ENCODE results near the gene OMA1.

Gene OMA1

GRCh38 chr1:58591806-58592205 is 45.3 kb upstream of the OMA1 start:
- no peak for ATAC-seq
- TF ChIP-seq CREB5 (CRISPR knock-in tag; IDR thresholded peaks at IDR 0.05; ENCODE audit: low read depth): no peak
- TF ChIP-seq BACH2 (CRISPR knock-in tag; IDR thresholded peaks at IDR 0.05; ENCODE audit: borderline replicate concordance): no peak
- TF ChIP-seq ISL1 (CRISPR knock-in tag; IDR thresholded peaks at IDR 0.05): no peak
- no peak for TF ChIP-seq CSDC2 (CRISPR knock-in tag; IDR thresholded peaks at IDR 0.05)
- no peak for TF ChIP-seq ZNF70 (CRISPR knock-in tag; IDR thresholded peaks at IDR 0.05)
- no peak for TF ChIP-seq ARNTL (CRISPR knock-in tag; IDR thresholded peaks at IDR 0.05; ENCODE audit: borderline replicate concordance, low read depth)
- TF ChIP-seq GLIS3 (CRISPR knock-in tag; IDR thresholded peaks at IDR 0.05): no peak
- no peak for TF ChIP-seq ESRRG (CRISPR knock-in tag; IDR thresholded peaks at IDR 0.05)
- no peak for TF ChIP-seq ZNF8 (CRISPR knock-in tag; IDR thresholded peaks at IDR 0.05)
- TF ChIP-seq RARB (CRISPR knock-in tag; IDR thresholded peaks at IDR 0.05): no peak
- no peak for TF ChIP-seq ZNF565 (CRISPR knock-in tag; conservative IDR thresholded peaks at IDR 0.05; ENCODE audit: low read depth)
- no peak for TF ChIP-seq PPARA (CRISPR knock-in tag; IDR thresholded peaks at IDR 0.05; ENCODE audit: borderline replicate concordance)
- TF ChIP-seq ZFP30 (CRISPR knock-in tag; IDR thresholded peaks at IDR 0.05): no peak

DNA sequence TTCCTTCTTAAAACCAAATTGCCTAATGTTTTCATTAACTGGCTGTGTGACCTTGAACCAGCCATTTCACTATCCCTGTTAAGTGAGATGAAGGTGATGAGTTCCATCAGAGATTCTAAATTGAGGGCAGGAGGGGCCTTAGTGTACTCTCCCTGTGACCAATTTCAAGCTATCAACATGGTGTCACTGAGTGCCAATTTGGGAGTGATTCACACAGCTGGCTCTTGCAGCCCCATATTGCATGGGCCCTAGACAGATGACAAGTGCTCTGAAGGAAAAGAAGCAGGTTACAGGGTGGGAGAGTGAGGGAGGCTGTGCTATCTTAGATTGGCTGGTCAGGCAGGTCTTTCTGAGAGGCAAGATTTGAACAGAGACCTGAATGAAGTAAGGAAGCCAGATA is 43.5 kb upstream of the OMA1 start:
- no peak for ATAC-seq
- no peak for TF ChIP-seq TOX (CRISPR knock-in tag; IDR thresholded peaks at IDR 0.05; ENCODE audit: borderline replicate concordance)
- TF ChIP-seq, protein P1, sequence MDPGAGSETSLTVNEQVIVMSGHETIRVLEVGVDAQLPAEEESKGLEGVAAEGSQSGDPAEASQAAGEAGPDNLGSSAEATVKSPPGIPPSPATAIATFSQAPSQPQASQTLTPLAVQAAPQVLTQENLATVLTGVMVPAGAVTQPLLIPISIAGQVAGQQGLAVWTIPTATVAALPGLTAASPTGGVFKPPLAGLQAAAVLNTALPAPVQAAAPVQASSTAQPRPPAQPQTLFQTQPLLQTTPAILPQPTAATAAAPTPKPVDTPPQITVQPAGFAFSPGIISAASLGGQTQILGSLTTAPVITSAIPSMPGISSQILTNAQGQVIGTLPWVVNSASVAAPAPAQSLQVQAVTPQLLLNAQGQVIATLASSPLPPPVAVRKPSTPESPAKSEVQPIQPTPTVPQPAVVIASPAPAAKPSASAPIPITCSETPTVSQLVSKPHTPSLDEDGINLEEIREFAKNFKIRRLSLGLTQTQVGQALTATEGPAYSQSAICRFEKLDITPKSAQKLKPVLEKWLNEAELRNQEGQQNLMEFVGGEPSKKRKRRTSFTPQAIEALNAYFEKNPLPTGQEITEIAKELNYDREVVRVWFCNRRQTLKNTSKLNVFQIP (CRISPR knock-in tag; IDR thresholded peaks at IDR 0.05; ENCODE audit: borderline replicate concordance, low read depth): no peak
- no peak for TF ChIP-seq CSDC2 (CRISPR knock-in tag; IDR thresholded peaks at IDR 0.05)
- no peak for TF ChIP-seq PATZ1 (CRISPR knock-in tag; IDR thresholded peaks at IDR 0.05; ENCODE audit: borderline replicate concordance)
- no peak for TF ChIP-seq ZFP3 (CRISPR knock-in tag; IDR thresholded peaks at IDR 0.05)
- TF ChIP-seq, protein P2, sequence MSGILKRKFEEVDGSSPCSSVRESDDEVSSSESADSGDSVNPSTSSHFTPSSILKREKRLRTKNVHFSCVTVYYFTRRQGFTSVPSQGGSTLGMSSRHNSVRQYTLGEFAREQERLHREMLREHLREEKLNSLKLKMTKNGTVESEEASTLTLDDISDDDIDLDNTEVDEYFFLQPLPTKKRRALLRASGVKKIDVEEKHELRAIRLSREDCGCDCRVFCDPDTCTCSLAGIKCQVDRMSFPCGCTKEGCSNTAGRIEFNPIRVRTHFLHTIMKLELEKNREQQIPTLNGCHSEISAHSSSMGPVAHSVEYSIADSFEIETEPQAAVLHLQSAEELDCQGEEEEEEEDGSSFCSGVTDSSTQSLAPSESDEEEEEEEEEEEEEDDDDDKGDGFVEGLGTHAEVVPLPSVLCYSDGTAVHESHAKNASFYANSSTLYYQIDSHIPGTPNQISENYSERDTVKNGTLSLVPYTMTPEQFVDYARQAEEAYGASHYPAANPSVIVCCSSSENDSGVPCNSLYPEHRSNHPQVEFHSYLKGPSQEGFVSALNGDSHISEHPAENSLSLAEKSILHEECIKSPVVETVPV (CRISPR knock-in tag; IDR thresholded peaks at IDR 0.05): no peak
- TF ChIP-seq, protein P3, sequence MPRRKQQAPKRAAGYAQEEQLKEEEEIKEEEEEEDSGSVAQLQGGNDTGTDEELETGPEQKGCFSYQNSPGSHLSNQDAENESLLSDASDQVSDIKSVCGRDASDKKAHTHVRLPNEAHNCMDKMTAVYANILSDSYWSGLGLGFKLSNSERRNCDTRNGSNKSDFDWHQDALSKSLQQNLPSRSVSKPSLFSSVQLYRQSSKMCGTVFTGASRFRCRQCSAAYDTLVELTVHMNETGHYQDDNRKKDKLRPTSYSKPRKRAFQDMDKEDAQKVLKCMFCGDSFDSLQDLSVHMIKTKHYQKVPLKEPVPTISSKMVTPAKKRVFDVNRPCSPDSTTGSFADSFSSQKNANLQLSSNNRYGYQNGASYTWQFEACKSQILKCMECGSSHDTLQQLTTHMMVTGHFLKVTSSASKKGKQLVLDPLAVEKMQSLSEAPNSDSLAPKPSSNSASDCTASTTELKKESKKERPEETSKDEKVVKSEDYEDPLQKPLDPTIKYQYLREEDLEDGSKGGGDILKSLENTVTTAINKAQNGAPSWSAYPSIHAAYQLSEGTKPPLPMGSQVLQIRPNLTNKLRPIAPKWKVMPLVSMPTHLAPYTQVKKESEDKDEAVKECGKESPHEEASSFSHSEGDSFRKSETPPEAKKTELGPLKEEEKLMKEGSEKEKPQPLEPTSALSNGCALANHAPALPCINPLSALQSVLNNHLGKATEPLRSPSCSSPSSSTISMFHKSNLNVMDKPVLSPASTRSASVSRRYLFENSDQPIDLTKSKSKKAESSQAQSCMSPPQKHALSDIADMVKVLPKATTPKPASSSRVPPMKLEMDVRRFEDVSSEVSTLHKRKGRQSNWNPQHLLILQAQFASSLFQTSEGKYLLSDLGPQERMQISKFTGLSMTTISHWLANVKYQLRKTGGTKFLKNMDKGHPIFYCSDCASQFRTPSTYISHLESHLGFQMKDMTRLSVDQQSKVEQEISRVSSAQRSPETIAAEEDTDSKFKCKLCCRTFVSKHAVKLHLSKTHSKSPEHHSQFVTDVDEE (CRISPR knock-in tag; IDR thresholded peaks at IDR 0.05): no peak
- TF ChIP-seq ZNF8 (CRISPR knock-in tag; IDR thresholded peaks at IDR 0.05): no peak
- no peak for TF ChIP-seq TCF4 (CRISPR knock-in tag; IDR thresholded peaks at IDR 0.05; ENCODE audit: borderline replicate concordance)
- no peak for TF ChIP-seq PPARA (CRISPR knock-in tag; IDR thresholded peaks at IDR 0.05; ENCODE audit: borderline replicate concordance)
- no peak for TF ChIP-seq ISL1 (CRISPR knock-in tag; IDR thresholded peaks at IDR 0.05)
- no peak for TF ChIP-seq GLIS3 (CRISPR knock-in tag; IDR thresholded peaks at IDR 0.05)
- no peak for TF ChIP-seq ZNF70 (CRISPR knock-in tag; IDR thresholded peaks at IDR 0.05)
- TF ChIP-seq ESRRG (CRISPR knock-in tag; IDR thresholded peaks at IDR 0.05): no peak
- TF ChIP-seq ZFP30 (CRISPR knock-in tag; IDR thresholded peaks at IDR 0.05): no peak

- no peak for TF ChIP-seq PATZ1 (CRISPR knock-in tag; IDR thresholded peaks at IDR 0.05; ENCODE audit: borderline replicate concordance)
- no peak for TF ChIP-seq ZFP3 (CRISPR knock-in tag; IDR thresholded peaks at IDR 0.05)
- ATAC-seq: no peak
Observed at GRCh38 chr1:58588396-58588795, 41.9 kb upstream of the OMA1 start.
